GM19025 (cell line): ENCODE data around the gene TENT4B.
"Not testable (repeated sequence)": the region's sequence is repeated elsewhere in the genome, so short reads cannot be mapped to it uniquely, and the experiment has no call there.

Experiments used
- ATAC-seq: cut with Tn5 transposase; IDR thresholded peaks from one replicate; pipeline ENCODE4 v1.9.1; 2021; ENCODE audit warnings: mild to moderate bottlenecking, low read depth, moderate library complexity; ENCODE audit not compliant: unreplicated experiment

The TENT4B gene

DNA sequence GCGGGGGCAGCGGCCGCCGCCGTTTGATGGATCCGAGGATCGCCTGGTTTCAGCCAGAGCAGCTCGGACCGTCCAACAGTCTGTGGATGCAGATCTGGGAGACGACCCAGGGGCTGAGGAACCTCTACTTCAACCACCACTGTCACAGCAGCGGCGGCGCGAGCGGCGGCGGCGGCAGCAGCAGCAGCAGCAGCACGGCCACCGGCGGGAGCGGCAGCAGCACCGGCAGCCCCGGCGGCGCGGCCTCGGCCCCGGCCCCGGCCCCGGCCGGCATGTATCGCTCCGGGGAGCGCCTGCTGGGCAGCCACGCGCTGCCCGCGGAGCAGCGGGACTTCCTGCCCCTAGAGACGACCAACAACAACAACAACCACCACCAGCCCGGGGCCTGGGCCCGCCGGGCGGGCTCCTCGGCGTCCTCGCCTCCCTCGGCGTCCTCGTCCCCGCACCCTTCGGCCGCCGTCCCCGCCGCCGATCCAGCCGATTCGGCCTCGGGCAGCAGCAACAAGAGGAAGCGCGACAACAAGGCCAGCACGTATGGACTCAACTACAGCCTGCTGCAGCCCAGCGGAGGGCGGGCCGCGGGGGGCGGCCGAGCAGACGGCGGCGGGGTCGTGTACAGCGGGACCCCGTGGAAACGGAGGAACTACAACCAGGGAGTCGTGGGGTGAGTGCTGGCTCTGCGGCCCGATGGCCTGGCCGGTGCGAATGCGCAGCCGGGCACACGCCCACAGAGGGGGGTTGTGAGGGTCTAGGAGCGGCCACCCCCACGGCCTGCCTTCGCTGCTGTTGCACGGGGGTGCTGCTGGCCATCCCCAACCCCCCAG, 702 bp downstream of the TENT4B start:
- peak; percentile 14 for ATAC-seq

DNA sequence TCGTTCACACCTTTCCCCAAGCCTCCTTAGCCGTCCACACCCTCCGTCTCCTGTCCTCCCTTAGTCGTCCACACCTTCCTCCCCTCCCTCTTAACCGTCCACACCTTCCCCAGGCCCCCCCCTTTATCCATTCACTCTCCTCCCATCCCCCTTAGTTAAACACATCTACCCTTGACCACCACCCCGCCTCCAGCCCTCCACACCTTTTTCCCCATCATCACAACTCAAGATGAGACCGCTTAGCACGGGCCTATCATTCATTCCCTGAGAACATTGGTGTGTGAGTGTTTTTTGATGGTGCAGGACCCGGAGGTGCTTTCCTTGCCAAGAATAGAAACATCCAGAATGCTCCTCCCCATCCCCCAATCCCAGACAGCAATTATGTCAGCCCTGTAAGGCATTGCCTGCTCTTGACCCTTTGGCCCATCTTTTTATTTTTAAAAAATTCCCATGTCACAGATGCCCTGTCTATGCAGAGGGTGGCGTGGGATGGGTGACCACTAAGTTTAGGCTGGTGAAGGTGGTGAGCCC, 1.4 kb downstream of the TENT4B start:
- no peak for ATAC-seq

DNA sequence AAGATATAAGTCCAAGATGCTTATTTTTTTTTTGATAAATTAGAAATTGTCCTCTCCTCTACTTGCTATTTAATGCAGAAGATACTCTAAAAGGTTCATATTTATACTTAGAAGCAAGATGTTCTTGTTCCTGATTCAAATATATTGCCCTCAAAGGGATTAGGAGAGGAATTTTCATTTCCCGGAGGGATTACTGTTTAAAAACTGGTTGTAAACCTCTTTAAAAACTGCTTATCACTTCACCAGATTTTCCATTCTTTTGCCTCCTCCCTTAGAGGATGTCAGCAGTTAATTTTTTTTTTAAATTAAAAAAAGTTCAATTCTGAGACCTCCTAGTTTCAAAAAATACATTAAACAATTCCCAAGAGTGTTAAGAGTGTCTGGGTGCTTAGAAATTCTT, 2.8 kb downstream of the TENT4B start:
- no peak for ATAC-seq

DNA sequence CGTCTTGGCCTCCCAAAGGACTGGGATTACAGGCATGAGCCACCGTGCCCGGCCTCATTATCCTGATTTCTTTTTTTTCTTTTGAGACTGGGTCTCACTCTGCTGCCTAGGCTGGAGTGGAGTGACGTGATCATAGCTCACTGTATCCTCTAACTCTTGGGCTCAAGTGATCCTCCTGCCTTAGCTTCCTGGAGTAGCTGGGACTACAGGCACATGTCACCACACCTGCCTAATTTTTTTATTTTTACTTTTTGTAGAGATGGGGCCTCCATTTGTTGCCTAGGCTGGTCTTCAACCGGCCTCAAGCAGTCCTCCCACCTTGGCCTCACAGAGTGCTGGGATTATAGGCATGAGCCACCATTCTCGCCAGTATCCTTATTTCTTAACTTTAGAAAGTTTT, 3.5 kb downstream of the TENT4B start:
- ATAC-seq: no peak

DNA sequence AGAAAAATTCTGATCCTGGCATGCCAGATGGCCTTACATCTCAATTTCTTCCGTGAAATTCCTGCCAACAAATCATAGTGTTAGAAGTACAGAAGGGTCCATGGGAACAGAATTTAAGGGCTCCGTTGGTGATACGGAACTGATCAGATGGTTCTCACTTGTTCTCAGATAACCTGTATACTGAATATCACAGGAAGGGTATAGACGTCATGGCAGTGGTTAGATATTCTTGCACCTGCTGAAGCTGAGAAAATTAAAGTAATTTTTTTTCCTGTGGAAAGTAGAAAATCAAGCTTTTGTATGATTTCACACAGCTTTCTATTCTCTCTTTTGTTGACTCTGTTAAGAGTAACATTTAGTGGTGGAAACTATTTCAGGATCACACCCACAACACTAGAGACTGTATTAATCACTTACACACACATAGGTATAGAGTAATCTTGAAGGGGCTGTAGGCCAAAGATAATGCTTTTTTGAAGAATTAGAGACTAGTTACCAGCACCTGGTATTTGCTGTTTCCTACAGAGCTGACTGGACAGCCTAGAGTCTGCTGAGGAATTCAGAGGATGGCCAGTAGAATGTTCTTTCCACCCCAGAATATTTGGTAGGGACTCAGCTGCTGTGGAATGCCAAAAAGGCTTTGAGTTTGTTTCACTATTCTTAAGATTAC, 7.5 kb downstream of the TENT4B start:
- ATAC-seq: no peak

DNA sequence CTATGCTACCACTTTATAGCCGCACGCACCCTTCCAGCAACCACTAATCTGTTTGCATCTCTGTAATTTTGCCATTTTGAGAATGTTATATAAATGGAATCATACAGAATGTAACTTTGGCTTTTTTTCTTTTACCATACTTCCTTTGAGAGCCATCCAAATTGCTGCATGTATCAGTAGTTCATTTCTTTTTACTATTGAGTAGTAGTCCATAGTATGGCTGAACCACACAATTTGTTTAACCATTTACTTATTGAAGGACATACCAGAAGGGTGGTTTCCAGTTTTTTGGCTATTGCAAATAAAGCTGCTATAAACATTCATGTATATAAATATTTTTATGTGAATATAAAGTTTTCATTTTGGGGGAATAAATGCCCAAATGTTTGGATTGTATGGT, 8.8 kb downstream of the TENT4B start:
- ATAC-seq: no peak

DNA sequence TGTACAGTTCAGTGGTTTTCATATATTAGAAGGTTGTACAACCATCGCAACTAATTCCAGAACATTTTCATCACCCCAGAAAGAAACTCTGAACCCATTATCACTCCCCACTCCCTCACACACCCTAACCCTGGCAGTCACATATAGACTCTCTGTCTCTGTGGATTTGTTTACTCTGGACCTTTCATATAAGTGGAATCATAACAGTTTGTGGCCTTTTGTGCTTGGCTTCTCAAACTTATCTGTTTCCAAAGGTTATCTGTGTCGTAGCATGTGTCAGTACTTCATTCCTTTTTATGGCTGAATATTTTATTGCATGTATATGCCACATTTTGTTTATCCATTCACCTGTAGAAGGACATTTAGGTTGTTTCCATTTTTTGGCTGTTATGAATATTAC, 12.4 kb downstream of the TENT4B start:
- ATAC-seq: no peak

DNA sequence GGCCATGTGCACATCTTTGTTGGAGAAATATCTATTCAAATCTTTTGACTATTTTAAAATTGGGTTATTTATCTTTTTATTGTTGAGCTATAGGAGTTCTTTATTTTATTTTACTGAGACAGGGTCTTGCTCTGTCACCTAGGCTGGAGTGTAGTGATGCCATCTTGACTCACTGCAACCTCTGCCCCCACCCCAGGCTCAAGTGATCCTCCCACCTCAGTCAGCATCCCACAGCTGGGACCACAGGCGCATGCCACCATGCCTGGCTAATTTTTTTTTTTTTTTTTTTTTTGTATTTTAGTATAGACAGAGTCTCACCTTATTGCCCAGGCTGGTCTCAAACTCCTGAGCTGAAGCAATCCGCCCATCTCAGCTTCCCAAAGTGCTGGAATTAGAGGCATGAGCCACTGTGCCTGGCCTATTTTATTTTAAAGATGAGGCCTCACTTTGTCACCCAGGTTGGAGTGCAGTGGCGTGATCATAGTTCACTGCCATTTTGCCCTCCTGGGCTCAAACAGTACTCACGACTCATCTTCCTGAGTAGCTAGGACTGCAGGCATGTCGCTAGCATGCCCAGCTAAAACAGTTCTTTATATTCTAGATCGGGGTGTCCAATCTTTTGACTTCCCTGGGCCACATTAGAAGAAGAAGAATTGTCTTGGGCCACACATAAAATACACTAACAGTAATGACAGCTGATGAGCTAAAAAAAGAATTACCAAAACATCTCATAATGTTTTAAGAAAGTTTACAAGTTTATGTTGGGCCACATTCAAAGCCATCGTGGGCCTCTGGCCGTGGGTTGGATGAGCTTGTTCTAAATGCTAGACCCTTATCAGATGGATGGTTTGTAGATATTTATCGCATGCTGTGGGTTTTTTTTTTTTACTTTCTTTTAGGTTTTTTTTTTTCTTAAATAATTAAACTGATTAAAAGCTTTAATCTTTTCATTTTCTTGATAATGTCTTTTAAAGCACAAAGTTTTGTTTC, 13.7 kb downstream of the TENT4B start:
- ATAC-seq: no peak

DNA sequence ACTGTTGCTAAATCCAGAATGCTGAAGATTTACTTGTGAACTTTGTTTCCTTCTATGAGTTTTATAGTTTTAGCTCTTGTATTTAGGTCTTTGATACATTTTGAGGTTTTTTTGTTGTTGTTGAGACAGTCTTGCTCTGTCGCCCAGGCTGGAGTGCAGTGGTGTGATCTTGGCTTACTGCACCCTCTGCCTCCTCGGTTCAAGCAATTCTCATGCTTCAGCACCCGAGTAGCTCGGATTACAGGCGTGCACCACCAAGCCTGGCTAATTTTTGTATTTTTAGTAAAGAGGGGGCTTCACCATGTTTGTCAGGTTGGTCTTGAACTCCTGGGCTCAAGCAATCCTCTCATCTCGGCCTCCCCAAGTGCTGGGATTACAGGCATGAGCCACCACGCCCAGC, 14.4 kb downstream of the TENT4B start:
- no peak for ATAC-seq

DNA sequence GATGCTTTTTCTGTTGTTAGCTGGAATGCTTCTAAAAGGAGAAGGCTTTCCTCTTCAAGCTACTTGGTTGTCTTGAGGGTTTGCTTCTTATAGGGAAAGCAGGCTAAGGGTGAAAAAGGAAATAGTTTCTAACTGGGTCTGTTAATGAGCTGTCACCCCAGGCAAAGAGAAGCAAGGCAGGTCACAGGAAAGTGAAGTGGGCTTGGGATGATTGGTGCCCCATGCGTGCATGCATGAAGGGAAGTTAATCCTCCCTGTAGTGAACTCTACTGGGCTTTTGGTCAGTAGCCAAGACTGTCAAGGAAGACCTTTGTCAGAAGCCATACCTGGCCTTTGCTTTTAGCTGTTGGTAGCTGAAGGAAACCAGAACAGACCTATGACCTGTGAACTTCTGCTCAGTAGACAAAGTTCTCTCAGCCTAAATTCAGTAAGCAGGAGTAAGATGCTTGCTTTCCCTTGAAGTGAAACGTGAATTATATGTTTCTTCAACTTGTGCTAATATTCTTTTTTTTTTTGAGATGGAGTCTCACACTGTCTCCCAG, 16.5 kb downstream of the TENT4B start:
- ATAC-seq: no peak

DNA sequence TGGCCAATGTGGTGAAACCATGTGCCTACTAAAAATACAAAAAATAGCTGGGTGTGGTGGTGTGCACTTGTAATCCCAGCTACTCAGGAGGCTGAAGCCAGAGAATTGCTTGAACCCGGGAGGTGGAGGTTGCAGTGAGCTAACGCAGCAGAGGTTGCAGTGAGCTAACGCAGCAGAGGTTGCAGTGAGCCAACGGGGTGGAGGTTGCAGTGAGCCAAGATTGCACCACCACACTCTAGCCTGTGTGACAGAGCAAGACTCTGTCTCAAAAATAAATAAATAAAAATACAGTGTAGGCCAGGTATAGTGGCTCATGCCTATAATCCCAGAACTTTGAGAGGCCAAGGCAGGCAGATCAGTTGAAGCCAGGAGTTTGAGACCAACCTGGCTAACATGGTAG, 18.7 kb downstream of the TENT4B start:
- ATAC-seq: not testable (repeated sequence)

DNA sequence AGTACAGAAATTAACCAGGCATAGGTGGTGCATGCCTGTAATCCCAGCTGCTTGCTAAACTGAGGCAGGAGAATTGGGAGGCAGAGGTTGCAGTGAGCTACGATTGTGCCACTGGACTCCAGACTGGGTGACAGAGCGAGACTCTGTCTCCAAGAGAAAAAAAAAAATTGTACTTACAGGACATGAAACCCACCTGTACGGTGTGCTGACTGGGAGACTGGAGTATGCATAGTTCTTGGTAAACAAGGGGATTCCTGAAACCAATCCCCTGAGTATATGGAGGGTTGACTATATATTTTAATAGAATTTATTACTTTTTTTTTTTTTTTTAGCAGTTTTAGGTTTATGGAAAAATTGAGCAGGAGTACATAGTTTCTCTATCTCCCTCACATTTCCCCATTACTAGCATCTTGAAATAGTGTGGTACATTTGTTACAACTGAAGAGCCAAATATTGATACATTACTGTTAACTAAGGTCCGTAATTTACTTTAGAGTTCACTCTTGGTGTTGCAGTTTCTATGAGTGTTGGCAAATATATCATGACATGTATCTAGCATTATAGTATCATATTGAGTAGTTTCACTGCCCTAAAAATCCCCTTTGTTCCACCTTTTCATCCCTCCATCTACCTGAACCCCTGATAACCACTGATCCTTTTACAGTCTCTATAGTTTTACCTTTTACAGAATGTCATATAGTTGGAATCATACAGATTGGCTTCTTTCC, 19.3 kb downstream of the TENT4B start:
- ATAC-seq: no peak

DNA sequence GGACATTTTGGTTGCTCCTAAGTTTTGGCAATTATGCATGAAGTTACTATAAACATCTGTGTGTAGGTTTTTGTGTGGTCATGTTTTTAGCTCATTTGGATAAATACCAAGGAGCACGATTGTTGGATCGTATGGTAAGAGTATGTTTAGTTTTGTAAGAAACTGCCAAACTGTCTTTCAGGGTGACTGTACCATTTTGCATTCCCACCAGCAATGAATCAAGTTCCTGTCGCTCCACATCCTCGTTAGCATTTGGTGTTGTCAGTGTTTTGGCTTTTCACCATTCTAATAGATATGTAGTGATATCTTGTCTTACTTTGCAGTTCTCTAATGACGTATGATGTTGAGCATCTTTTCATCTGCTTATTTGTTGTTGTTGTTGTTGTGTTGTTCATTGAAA, 20.2 kb downstream of the TENT4B start:
- ATAC-seq: no peak

DNA sequence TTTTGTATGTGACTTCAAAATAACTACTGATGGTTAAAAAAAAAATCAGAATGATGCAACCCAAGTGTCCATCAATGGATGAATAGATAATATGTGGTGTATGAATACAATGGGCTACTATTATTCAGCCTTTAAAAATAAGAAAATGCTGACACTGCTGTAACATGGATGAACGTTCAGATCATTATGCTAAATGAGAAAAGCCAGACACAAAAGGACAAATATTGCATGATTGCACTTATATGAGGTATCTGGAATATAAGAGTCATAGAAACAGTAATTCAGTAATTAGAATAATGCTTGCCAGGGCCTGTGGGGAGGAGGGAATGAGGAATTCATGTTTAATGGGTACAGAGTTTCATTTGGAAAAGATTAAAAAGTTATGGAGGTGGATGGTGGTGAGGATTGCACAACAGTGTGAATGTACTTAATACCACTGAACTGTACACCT, 25.4 kb downstream of the TENT4B start:
- ATAC-seq: no peak

DNA sequence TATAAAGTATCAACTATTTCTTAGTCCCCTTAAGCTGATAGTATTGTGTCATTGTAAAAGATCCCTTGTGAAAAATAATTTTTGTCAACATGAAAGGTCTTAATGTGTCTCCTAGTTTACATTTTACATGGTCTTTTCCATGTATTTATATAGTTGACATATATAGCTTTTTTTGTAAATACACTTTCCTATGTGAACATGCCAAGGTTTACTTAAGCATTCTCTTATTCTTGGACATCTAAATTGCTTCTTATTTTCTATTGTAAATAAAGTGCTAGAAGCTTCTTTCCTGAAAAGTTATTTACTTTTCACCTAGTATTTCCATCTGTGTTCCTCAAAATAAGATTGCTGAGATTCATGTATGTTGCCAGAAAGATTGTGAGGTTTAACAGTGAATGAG, 29.3 kb downstream of the TENT4B start:
- ATAC-seq: no peak

DNA sequence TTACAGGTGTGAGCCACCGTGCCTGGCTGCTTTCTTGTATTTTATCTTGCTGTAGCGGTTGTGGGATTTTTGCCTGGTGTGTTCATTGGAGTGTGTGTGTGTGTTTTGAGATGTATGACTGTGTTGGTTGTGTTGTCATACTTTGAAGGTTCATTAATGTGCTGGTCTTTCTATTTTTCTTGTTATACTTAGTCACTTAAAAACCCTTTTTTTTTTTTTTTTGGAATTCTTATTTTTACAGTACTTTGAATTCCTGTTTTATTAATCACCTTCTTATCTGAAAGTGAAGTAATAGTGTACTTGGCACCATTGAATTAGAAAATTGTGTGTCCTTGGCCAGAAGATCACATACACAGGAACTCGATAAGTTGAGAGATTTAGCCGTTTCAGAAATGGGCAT, 30.2 kb downstream of the TENT4B start:
- ATAC-seq: no peak

DNA sequence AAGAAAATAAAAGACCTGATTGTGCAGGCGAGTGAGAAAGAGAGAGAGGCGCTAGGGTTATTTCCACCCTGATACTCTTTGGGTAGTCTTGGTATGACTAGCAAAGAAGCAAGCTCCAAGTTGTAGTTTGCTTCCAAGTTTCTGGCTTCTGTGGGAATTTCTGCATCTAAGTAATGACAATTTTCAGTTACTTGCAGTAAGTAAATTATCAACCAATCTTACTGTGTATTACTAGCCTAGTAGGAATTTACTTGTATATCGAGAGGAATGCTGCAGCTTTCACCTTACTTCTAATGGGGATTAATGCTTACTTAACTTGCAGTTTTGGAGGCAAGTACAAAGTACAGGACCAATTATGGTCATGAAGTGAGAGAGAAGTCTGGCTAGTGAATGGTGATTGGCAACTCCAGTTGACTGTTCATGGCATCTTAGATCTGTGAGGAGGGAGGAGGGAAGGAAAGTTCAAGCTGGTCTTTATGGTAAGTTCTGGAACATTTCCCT, 31.9 kb downstream of the TENT4B start:
- ATAC-seq: no peak

DNA sequence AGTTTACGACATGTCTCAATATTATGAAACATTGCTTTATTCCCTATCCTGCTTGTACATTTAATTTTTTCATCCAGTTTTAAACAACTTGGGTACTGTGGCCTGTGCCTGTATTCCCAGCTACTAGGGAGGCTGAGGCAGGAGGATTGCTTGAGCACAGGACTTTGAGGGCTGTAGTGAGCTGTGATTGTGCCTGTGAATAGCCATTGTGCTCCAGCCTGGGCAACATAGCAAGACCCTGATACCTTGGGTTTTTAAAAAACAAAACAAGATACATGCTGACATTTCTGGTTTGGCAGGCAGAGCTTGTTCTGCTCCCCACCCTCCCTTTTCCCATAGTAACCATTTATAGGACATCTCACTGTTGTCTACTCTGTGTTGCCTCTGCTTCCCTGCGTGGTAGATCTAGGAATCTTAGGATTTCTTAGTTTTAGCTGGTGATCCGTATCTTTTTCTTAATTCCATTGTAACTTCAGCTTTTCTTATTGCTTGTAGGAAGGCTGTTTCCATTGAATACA, 35.6 kb downstream of the TENT4B start:
- ATAC-seq: no peak

DNA sequence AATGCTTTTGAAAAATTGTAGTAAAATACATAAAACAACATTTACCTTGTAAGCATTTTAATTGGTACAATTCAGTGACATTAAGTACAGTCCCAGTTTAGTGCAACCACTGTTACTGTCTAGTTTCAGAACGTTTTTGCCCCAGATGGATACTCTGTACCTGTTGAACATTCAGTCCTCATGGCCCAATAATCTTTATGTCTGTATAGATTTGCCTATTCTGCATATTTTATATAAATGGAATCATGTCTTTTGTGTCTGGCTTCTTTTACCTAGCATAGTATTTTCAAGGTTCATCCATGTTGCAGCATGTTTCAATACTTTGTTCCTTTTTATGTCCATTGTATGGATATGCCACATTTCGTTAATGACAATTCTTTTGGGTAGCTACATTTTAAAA, 37.2 kb downstream of the TENT4B start:
- ATAC-seq: no peak
